Endothelial cell of umbilical vein (primary cell): ENCODE results near the gene SMIM20. TPM values are rescaled to one million over a fixed set of nuclear protein-coding genes. Genes with fewer than 3 reads are reported as not detected.

Experiments
- BruUV-seq: library from RNA; stranded (reverse); fragments of 400-500 nt; replicated peaks from 2 replicates; lab custom pipeline; 2021; lab: Mats Ljungman, UMichigan
- CTCF ChIA-PET: fragments of 300-600, 350-600 bp; sonication (Branson Sonifier 250); formaldehyde crosslinking; loops from one replicate; lab custom pipeline; 2021; ENCODE audit warnings: antibody characterized with exemption, inconsistent platforms; lab: Charles Lee
- POLR2A ChIA-PET: fragments of 300-600, 350-600 bp; sonication (Branson Sonifier 250); formaldehyde crosslinking; loops from one replicate; lab custom pipeline; 2021; ENCODE audit warnings: antibody characterized with exemption, inconsistent platforms; lab: Charles Lee
- DNase-seq: peaks from one replicate; pipeline ENCODE4 v3.0.0-alpha.2; 2011; ENCODE audit warnings: low read depth, low spot score
- FAIRE-seq: peaks from 2 replicates; lab custom pipeline; 2011; peaks lifted over from hg19 to GRCh38; lab: Jason Lieb, UNC
- H2AFZ ChIP-seq: 2 replicates; pipeline ENCODE4 v1.6.0; 2012; ENCODE audit warnings: low read depth, low read length, control low read depth, inconsistent platforms
- H3K27ac ChIP-seq: 2 replicates; pipeline ENCODE4 v1.5.1; 2011; ENCODE audit warnings: low read depth, mild to moderate bottlenecking, control low read depth, low read length, moderate library complexity; ENCODE audit not compliant: insufficient read depth
- H3K27me3 ChIP-seq, 2 experiments: 2 replicates each; pipeline versions ENCODE4 v1.6.0 to v1.6.1; 2011; ENCODE audit warnings: low read length in 2 of 2, mixed read lengths in 1 of 2; ENCODE audit not compliant: control insufficient read depth in 2 of 2, insufficient read depth in 2 of 2
- H3K36me3 ChIP-seq, 2 experiments: 2 replicates in 1 of 2; 3 replicates in 1 of 2; pipeline ENCODE4 v1.5.1; 2011; ENCODE audit warnings: low read length in 2 of 2, mild to moderate bottlenecking in 1 of 2, moderate library complexity in 1 of 2; ENCODE audit not compliant: control insufficient read depth in 2 of 2, insufficient read depth in 2 of 2; ENCODE audit errors: extremely low read depth in 1 of 2
- H3K4me1 ChIP-seq: 3 replicates; pipeline ENCODE4 v1.5.1; 2011; ENCODE audit warnings: mild to moderate bottlenecking, low read length; ENCODE audit not compliant: control insufficient read depth, insufficient read depth; ENCODE audit errors: extremely low read depth
- H3K4me2 ChIP-seq: 2 replicates; pipeline ENCODE4 v1.6.1; 2011; ENCODE audit warnings: low read length, control low read depth, mixed read lengths; ENCODE audit not compliant: insufficient read depth
- H3K4me3 ChIP-seq, 3 experiments: fragments of 200-600 bp in 1 of 3; sonication (generic), shearing (Covaris generic) in 1 of 3; replicated peaks in 1 of 3; 2 replicates each; pipeline ENCODE4 v1.5.1; 2011 to 2016; ENCODE audit warnings: control low read depth in 3 of 3, low read length in 3 of 3, mild to moderate bottlenecking in 2 of 3, inconsistent platforms in 1 of 3, low read depth in 1 of 3, moderate library complexity in 1 of 3; ENCODE audit not compliant: insufficient read depth in 1 of 3
- H3K79me2 ChIP-seq: 2 replicates; pipeline ENCODE4 v1.6.0; 2012; ENCODE audit warnings: low read length, inconsistent platforms; ENCODE audit not compliant: control insufficient read depth, insufficient read depth
- H3K9ac ChIP-seq: replicated peaks from 2 replicates; pipeline ENCODE3; 2011; ENCODE audit warnings: low read length, control low read depth; ENCODE audit not compliant: insufficient read depth; ENCODE audit errors: extremely low read depth
- H3K9me1 ChIP-seq: replicated peaks from 3 replicates; pipeline ENCODE4 v1.6.0; 2011; ENCODE audit warnings: mild to moderate bottlenecking, low read length; ENCODE audit not compliant: control insufficient read depth, insufficient read depth; ENCODE audit errors: extremely low read depth
- H3K9me3 ChIP-seq: replicated peaks from 2 replicates; pipeline ENCODE4 v1.5.1; 2012; ENCODE audit warnings: low read length, inconsistent platforms; ENCODE audit not compliant: control insufficient read depth, insufficient read depth
- H4K20me1 ChIP-seq: replicated peaks from 2 replicates; pipeline ENCODE3; 2011; ENCODE audit warnings: mild to moderate bottlenecking, low read length; ENCODE audit not compliant: control insufficient read depth, insufficient read depth; ENCODE audit errors: extremely low read depth
- CTCF ChIP-seq, 2 donors: IDR thresholded peaks; 1 replicate in 1 of 2; 2 replicates in 1 of 2; pipeline ENCODE4 v1.5.1; 2011; ENCODE audit warnings: low read length in 2 of 2, mild to moderate bottlenecking in 2 of 2, moderate library complexity in 2 of 2, control low read depth in 1 of 2, inconsistent platforms in 1 of 2, low read depth in 1 of 2; ENCODE audit not compliant: insufficient read depth in 1 of 2; ENCODE audit errors: extremely low read depth in 1 of 2
- EZH2 ChIP-seq: IDR thresholded peaks from 2 replicates; pipeline ENCODE4 v1.6.1; 2012; ENCODE audit warnings: borderline replicate concordance, low read depth, mild to moderate bottlenecking, moderate library complexity, low read length, inconsistent platforms; ENCODE audit not compliant: severe bottlenecking
- FOS ChIP-seq: IDR thresholded peaks from 2 replicates; pipeline ENCODE4 v1.6.1; 2011; ENCODE audit warnings: mild to moderate bottlenecking, low read length, moderate library complexity, borderline replicate concordance; ENCODE audit not compliant: insufficient read depth
- GATA2 ChIP-seq: IDR thresholded peaks from 2 replicates; pipeline ENCODE4 v1.7.0; 2011; ENCODE audit warnings: low read depth, mild to moderate bottlenecking, moderate library complexity, mixed read lengths, low read length; ENCODE audit not compliant: insufficient read length, insufficient read depth
- JUN ChIP-seq: IDR thresholded peaks from 2 replicates; pipeline ENCODE4 v1.6.1; 2011; ENCODE audit warnings: borderline replicate concordance, low read depth; ENCODE audit not compliant: insufficient read length, insufficient read depth
- MYC ChIP-seq: IDR thresholded peaks from one replicate; pipeline ENCODE4 v1.6.1; 2011; ENCODE audit warnings: mild to moderate bottlenecking, low read depth, low read length
- POLR2A ChIP-seq: IDR thresholded peaks from 2 replicates; pipeline ENCODE4 v1.6.1; 2012; ENCODE audit warnings: low read depth, mild to moderate bottlenecking, control low read depth, low read length
- POLR2AphosphoS5 ChIP-seq: IDR thresholded peaks from 2 replicates; pipeline ENCODE4 v1.6.1; 2012; ENCODE audit warnings: low read depth, mild to moderate bottlenecking, control low read depth, low read length, moderate library complexity; ENCODE audit not compliant: insufficient read depth
- dilution Hi-C: fragments of 300-500 bp; cut with MboI; formaldehyde crosslinking; loops from one replicate; pipeline ENCODE4 v1.15.0; 2019; ENCODE audit warnings: low sequenced_read_pairs; ENCODE audit not compliant: extremely low pct_ligation_motif_present
- intact Hi-C: fragments of 100-400 bp; cut with micrococcal nuclease; formaldehyde crosslinking; loops from one replicate; pipeline ENCODE4 v1.10.0; 2022
- polyA plus RNA-seq, 4 experiments: library from polyadenylated mRNA; depleted of rRNA in 3 of 4; stranded (reverse) in 3 of 4; unstranded in 1 of 4; fragments of >200 nt; gene quantifications; 2 replicates each; pipeline versions ENCODE4 v1.2.1 to v1.2.3, GENCODE V29; 2011 to 2012; ENCODE audit warnings: missing spikeins in 1 of 4
- total RNA-seq: library from RNA; stranded (reverse); gene quantifications from 2 replicates; pipeline ENCODE4 v1.2.3, GENCODE V29; 2021
- TF ChIP-seq, protein P1 (sequence below): IDR thresholded peaks from 2 replicates; pipeline ENCODE4 v1.6.1; 2011; ENCODE audit not compliant: insufficient read depth, insufficient read length

Gene SMIM20
- total and polyA plus RNA-seq, 2 donors (not counting 3 experiments of a cell fraction or from before 2014, with no cell fraction given): 10.2 to 19.2 TPM

- Histone ChIP-seq H3K36me3 (no peaks in the 10 kb centered on the region), H3K4me3 (no peak overlapping the region), H3K27ac (no peak overlapping the region), H2AFZ (no peak overlapping the region), H3K27me3 (no peaks in the 10 kb centered on the region), H4K20me1 (no peaks in the 10 kb centered on the region), H3K9ac (no peak overlapping the region), H3K9me1 (no peaks in the 10 kb centered on the region), H3K9me3 (no peaks in the 10 kb centered on the region), H3K79me2 (no peaks in the 10 kb centered on the region), H3K4me2 (no peak overlapping the region), H3K4me1 (peaks cover 12% of the 10 kb centered on the region)
- ChIA-PET CTCF (no interaction called here), POLR2A (no interaction called here)
- dilution Hi-C loops (no loop called here), intact Hi-C loops (no loop called here)
- DNase-seq: no peak
- no TSS peak for BruUV-seq
- TF ChIP-seq FOS: no peak
- TF ChIP-seq POLR2A: no peak
- no peak for TF ChIP-seq MYC
- no peak for TF ChIP-seq POLR2AphosphoS5
- no peak for TF ChIP-seq CTCF (IDR thresholded peaks at IDR 0.05; ENCODE audit: extremely low read depth in 1 of 2, insufficient read depth in 1 of 2, low read depth in 1 of 2, low read length in 2 of 2)
- TF ChIP-seq, protein P1, sequence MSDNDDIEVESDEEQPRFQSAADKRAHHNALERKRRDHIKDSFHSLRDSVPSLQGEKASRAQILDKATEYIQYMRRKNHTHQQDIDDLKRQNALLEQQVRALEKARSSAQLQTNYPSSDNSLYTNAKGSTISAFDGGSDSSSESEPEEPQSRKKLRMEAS: no peak
- no peak for TF ChIP-seq JUN
- no peak for TF ChIP-seq GATA2
- TF ChIP-seq EZH2: no peak
- FAIRE-seq: no peak
Measured at GRCh38 chr4:25916870-25917269, 2.9 kb downstream of the SMIM20 start.
